ENCODE results near the gene MPP3.

MPP3 gene

GRCh38 chr17:43857957-43858600 is 25.1 kb upstream of the MPP3 start:
- no peak for FAIRE-seq
- no peak for DNase-seq (ENCODE audit: insufficient read length)
- TF ChIP-seq POLR2AphosphoS5 (IDR thresholded peaks at IDR 0.05; ENCODE audit: low read depth, low read length) (no peak), POLR2A (IDR thresholded peaks at IDR 0.05; ENCODE audit: low read depth, low read length) (no peak), TAF1 (IDR thresholded peaks at IDR 0.05; ENCODE audit: borderline replicate concordance, low read depth, low read length) (no peak)

- FAIRE-seq, result no peak
- TF ChIP-seq POLR2A (IDR thresholded peaks at IDR 0.05; ENCODE audit: low read depth, low read length) (no peak), TAF1 (IDR thresholded peaks at IDR 0.05; ENCODE audit: borderline replicate concordance, low read depth, low read length) (no peak), POLR2AphosphoS5 (IDR thresholded peaks at IDR 0.05; ENCODE audit: low read depth, low read length) (no peak)
- DNase-seq (ENCODE audit: insufficient read length), result no peak
Observed at GRCh38 chr17:43857141-43857540, 24.2 kb upstream of the MPP3 start.

- TF ChIP-seq POLR2A (IDR thresholded peaks at IDR 0.05; ENCODE audit: low read depth, low read length) (no peak), TAF1 (IDR thresholded peaks at IDR 0.05; ENCODE audit: borderline replicate concordance, low read depth, low read length) (no peak), POLR2AphosphoS5 (IDR thresholded peaks at IDR 0.05; ENCODE audit: low read depth, low read length) (no peak)
- FAIRE-seq, result no peak
Observed at GRCh38 chr17:43856141-43856540, 23.2 kb upstream of the MPP3 start.

GRCh38 chr17:43855061-43855460 is 22.1 kb upstream of the MPP3 start:
- DNase-seq (ENCODE audit: insufficient read length) (no peak), FAIRE-seq (no peak)
- no peak for TF ChIP-seq TAF1 (IDR thresholded peaks at IDR 0.05; ENCODE audit: borderline replicate concordance, low read depth, low read length)
- TF ChIP-seq POLR2A (IDR thresholded peaks at IDR 0.05; ENCODE audit: low read depth, low read length), result no peak
- TF ChIP-seq POLR2AphosphoS5 (IDR thresholded peaks at IDR 0.05; ENCODE audit: low read depth, low read length), result no peak

More at GRCh38 chr17:43856141-43856540, 23.2 kb upstream of the MPP3 start:
- no peak for DNase-seq (ENCODE audit: insufficient read length)

- no peak for DNase-seq (ENCODE audit: insufficient read length)
- TF ChIP-seq TAF1 (IDR thresholded peaks at IDR 0.05; ENCODE audit: borderline replicate concordance, low read depth, low read length) (no peak), POLR2A (IDR thresholded peaks at IDR 0.05; ENCODE audit: low read depth, low read length) (no peak), POLR2AphosphoS5 (IDR thresholded peaks at IDR 0.05; ENCODE audit: low read depth, low read length) (no peak)
- FAIRE-seq, result no peak
Observed at GRCh38 chr17:43854498-43854897, 21.6 kb upstream of the MPP3 start.

- no peak for DNase-seq (ENCODE audit: insufficient read length)
- no peak for FAIRE-seq
- no peak for TF ChIP-seq TAF1 (IDR thresholded peaks at IDR 0.05; ENCODE audit: borderline replicate concordance, low read depth, low read length)
- no peak for TF ChIP-seq POLR2A (IDR thresholded peaks at IDR 0.05; ENCODE audit: low read depth, low read length)
- TF ChIP-seq POLR2AphosphoS5 (IDR thresholded peaks at IDR 0.05; ENCODE audit: low read depth, low read length), result no peak
Observed at GRCh38 chr17:43853546-43853945, 20.6 kb upstream of the MPP3 start.

- TF ChIP-seq POLR2A (IDR thresholded peaks at IDR 0.05; ENCODE audit: low read depth, low read length), result no peak
- no peak for TF ChIP-seq POLR2AphosphoS5 (IDR thresholded peaks at IDR 0.05; ENCODE audit: low read depth, low read length)
- no peak for TF ChIP-seq TAF1 (IDR thresholded peaks at IDR 0.05; ENCODE audit: borderline replicate concordance, low read depth, low read length)
- FAIRE-seq (no peak), DNase-seq (ENCODE audit: insufficient read length) (no peak)
Observed at GRCh38 chr17:43852571-43852970, 19.6 kb upstream of the MPP3 start.

GRCh38 chr17:43849116-43849515 is 16.2 kb upstream of the MPP3 start:
- no peak for DNase-seq (ENCODE audit: insufficient read length)

GRCh38 chr17:43848601-43849000 is 15.7 kb upstream of the MPP3 start:
- no peak for TF ChIP-seq POLR2AphosphoS5 (IDR thresholded peaks at IDR 0.05; ENCODE audit: low read depth, low read length)
- TF ChIP-seq TAF1 (IDR thresholded peaks at IDR 0.05; ENCODE audit: borderline replicate concordance, low read depth, low read length), result no peak
- TF ChIP-seq POLR2A (IDR thresholded peaks at IDR 0.05; ENCODE audit: low read depth, low read length), result no peak
- no peak for FAIRE-seq
- no peak for DNase-seq (ENCODE audit: insufficient read length)

More at GRCh38 chr17:43849116-43849515, 16.2 kb upstream of the MPP3 start:
- no peak for TF ChIP-seq POLR2AphosphoS5 (IDR thresholded peaks at IDR 0.05; ENCODE audit: low read depth, low read length)
- no peak for TF ChIP-seq TAF1 (IDR thresholded peaks at IDR 0.05; ENCODE audit: borderline replicate concordance, low read depth, low read length)
- TF ChIP-seq POLR2A (IDR thresholded peaks at IDR 0.05; ENCODE audit: low read depth, low read length), result no peak
- FAIRE-seq, result no peak

- no peak for TF ChIP-seq POLR2A (IDR thresholded peaks at IDR 0.05; ENCODE audit: low read depth, low read length)
- no peak for TF ChIP-seq TAF1 (IDR thresholded peaks at IDR 0.05; ENCODE audit: borderline replicate concordance, low read depth, low read length)
- TF ChIP-seq POLR2AphosphoS5 (IDR thresholded peaks at IDR 0.05; ENCODE audit: low read depth, low read length), result no peak
- DNase-seq (ENCODE audit: insufficient read length) (no peak), FAIRE-seq (no peak)
Observed at GRCh38 chr17:43846963-43847371, 14.0 kb upstream of the MPP3 start, which contains the start of gene CD300LG. Gene CD300LG, plus strand, starts transcription at chr17:43847176. Its CDS starts 41 bp downstream, at chr17:43847217.

- no peak for TF ChIP-seq POLR2AphosphoS5 (IDR thresholded peaks at IDR 0.05; ENCODE audit: low read depth, low read length)
- TF ChIP-seq TAF1 (IDR thresholded peaks at IDR 0.05; ENCODE audit: borderline replicate concordance, low read depth, low read length), result no peak
Observed at GRCh38 chr17:43846221-43846712, 13.3 kb upstream of the MPP3 start.

GRCh38 chr17:43845766-43846165 is 12.8 kb upstream of the MPP3 start:
- DNase-seq (ENCODE audit: insufficient read length) (no peak), FAIRE-seq (no peak)
- no peak for TF ChIP-seq TAF1 (IDR thresholded peaks at IDR 0.05; ENCODE audit: borderline replicate concordance, low read depth, low read length)
- TF ChIP-seq POLR2A (IDR thresholded peaks at IDR 0.05; ENCODE audit: low read depth, low read length), result no peak
- no peak for TF ChIP-seq POLR2AphosphoS5 (IDR thresholded peaks at IDR 0.05; ENCODE audit: low read depth, low read length)

More at GRCh38 chr17:43846221-43846712, 13.3 kb upstream of the MPP3 start:
- peak; percentile 86 for DNase-seq (ENCODE audit: insufficient read length)
- FAIRE-seq, result peak; percentile 67

Data from GM12892 (cell line).